Measurements from ENCODE around the gene PXMP4. TPM values are rescaled to one million over a fixed set of nuclear protein-coding genes. Genes with fewer than 3 reads are reported as not detected.

Gene PXMP4
- total RNA-seq, 1 donor from 2014 or later: 4.0 TPM

DNA sequence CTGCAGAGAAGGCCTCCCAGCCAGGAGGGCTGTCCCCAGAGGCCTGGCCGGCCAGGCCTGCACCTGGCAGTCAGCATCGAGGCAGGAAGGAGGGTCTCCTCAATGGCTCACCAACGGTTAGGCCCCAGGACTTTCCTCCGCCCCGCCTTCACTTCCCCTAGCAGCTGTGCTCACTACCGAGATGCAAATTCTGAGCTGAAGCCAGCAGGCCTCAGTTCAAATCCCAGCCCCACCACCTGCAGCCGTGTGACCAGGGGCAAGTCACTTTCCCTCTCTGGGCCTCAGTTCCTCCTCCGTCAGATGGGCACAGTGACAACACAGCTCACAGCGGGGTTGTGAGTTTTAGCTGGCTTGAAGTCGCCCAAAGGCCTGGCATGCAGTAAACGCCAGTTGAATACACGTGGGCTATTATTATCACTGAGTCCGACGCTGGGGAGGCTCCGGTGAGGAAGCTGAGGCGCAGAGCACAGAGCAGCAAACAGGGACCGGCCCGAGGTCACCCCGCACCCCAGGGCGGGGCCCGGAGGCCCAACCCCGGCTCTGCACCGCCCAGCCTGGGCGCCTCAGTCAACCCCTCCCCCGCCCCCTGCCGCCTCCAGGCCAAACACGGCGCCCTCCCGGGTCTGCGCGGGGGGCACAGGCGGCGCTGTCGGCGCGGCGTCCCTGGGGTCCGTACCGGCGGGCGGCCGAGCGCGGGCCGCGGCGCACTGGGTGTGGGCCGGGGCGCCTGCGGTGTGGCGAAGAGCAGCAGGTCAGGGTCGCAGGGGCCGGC lies 34.6 kb downstream of the PXMP4 start:
- DNase-seq (ENCODE audit: low read depth in 2 of 2): peak in 1 of 2 donors; percentile 20

DNA sequence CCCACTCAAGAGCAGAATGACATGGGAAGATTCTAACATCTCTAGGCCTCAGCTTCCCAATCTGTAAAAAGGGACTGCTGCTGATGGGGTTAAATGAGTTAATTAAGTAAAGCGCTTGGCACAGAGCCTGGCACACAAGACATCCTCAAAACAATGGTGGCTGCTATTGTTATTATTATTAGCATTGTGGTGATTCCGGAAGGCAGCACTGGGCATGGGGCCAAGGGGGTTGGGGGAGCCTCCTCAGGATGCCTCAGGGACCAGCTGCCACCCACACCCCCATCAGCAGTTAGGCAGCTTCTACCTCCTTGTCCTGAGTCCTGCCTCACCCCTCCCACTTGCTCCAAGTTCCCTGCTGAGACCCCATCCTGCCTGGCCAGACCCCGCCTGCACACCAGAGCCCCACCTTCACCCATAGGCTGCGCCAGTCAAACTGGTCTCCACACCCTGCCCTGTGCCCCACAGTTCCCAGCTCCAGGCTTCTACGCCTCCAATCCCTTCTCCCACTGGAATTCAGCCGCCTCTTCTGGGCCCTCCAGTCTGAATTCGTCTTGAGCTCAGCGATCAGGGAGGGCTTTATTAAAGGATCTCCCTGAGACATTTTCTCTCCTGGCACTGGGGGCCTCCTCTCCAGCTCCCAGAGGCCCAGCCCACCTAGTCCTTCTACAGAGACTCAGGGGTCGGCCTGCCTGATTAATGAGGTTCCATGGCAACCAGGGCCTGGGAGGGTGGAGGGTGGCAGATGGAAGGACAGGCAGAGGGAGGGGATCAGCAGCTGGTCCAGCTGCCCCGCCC lies 35.4 kb downstream of the PXMP4 start:
- DNase-seq (ENCODE audit: low read depth in 2 of 2): peak; percentile 31 to 62

DNA sequence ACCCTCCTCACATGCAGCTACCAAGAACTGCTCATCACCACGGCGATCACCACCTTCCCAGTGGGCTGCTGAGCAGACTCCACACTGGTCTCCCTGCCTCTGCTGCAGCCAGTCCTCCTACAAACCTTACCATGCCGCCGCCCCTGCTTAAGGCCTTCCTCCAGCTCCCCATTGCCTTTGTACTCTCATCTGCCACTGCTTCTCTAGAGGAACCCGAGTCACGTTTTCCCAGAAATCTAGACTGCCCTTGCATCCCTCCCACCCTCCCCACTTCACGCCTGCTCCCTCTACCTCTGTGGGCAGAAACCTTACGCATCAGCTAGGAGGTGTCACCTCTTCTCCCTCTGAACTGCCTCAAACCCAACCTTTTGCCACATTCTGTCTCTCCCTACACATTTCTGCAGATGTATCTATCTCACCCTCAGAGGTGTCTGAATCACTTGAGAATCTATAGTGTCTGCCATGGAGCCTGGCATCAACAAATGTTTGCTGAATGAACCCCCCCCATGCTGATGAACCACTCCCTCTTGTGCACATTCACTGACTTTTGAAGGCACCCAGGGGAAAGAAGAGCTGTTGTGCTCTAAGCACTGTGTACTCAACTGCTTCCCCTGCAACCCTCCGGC lies 38.3 kb downstream of the PXMP4 start:
- DNase-seq (ENCODE audit: low read depth in 2 of 2): no peak

DNA sequence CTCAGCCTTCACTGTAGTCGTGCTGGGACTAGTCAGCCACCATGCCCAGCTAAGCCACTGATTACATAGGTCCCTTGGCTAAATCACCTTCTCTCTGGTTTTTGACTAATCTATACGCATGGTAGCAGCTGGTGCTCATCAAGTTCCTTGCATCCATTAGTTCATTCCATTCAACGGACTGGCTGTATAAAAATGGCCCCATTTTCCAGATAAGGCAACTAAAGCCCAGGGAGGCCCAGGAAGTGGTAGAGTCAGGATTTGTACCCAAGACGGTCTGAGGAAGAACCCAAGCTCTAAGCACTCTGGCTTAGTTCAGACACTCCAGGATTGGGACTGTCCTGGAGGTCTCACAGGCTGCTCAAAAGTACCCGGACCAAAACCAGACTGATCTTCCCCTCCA lies 38.8 kb downstream of the PXMP4 start:
- DNase-seq (ENCODE audit: low read depth in 2 of 2): no peak

DNA sequence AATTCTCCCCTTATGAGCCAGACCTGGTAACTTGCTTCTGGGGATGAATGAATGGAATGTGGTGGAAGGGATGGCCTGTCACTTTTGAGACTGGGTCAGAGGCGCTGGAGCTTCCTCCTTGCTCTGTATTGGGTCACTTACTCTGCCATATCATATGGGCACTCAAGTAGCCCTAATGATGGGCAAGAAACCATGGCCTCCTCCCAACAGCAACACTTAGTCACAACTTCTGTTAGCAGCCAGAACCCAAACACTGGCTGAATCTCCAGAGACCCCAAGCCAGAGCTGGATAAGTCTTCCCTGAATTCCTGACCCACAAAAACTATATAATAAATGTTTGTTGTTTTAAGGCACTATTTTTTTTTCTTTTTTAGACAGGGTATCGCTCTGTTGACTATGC lies 39.4 kb downstream of the PXMP4 start:
- no peak for DNase-seq (ENCODE audit: low read depth in 2 of 2)

DNA sequence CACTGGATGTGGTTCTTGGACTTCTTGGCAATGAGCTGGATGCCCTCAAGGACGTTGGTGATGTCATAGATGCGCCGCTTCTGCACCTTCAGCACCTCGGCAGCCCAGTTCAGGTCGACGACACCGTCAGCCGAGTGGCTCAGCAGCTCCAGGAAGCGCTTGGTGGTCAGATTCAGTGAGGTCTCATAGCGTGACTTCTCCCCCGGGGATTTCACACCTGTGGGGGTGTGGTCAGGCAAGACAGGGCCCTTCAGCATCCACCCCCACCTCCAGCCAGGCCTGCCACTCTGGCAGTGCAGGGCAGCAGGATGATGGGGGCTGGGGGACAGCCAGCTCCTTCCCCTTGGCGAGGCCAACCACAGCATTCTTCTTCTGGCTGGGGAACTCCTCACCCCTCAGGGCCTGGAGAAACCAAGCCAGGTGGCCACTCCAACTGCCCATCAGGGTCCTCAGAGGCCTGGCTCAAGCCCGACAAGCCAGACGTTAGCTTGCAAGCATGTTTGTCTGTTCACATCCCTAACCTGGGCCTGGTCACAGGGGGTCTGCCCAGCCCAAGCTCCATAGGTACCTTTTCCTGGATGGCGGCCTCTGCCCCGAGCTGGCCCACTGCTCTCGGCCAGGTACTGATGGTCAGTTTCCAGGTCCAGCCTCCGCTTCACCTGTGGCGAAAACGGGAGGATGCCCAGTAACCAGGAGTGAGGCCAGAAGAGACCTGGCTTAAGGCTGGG lies 40.2 kb downstream of the PXMP4 start:
- DNase-seq (ENCODE audit: low read depth in 2 of 2): no peak

DNA sequence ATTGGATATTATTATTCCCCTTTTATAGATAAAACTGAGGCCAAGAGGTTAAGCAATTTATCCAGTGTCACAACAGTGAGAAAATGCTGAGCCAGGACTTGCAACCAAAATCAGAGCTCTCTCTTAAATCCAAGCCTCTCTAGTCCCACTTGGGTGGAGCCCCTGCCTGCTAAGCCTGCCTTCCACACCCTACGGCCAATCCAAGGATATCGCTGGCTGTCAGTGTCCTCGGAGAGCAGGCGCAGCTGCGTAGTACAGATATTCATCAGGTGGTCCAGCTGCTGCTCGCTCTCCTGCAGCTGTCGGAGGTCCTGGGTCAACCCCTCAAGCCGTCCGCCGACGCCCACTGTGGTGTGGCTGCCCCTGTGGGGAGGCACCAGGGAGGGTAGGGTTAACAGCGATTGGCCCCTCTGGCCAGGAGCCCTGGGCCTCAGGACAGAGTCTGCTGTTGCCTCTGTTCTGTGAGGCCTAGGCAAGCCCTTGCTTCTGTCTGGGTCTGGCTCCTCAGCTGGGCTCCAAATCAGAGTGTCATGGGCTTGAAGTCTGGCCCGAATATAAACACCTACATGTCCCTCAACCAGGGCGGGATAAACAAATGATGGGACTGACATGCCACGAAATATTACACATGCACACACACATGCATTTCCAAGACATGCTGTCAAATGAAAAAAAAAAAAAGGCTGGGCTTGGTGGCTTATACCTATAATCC lies 42.0 kb downstream of the PXMP4 start:
- DNase-seq (ENCODE audit: low read depth in 2 of 2): no peak

DNA sequence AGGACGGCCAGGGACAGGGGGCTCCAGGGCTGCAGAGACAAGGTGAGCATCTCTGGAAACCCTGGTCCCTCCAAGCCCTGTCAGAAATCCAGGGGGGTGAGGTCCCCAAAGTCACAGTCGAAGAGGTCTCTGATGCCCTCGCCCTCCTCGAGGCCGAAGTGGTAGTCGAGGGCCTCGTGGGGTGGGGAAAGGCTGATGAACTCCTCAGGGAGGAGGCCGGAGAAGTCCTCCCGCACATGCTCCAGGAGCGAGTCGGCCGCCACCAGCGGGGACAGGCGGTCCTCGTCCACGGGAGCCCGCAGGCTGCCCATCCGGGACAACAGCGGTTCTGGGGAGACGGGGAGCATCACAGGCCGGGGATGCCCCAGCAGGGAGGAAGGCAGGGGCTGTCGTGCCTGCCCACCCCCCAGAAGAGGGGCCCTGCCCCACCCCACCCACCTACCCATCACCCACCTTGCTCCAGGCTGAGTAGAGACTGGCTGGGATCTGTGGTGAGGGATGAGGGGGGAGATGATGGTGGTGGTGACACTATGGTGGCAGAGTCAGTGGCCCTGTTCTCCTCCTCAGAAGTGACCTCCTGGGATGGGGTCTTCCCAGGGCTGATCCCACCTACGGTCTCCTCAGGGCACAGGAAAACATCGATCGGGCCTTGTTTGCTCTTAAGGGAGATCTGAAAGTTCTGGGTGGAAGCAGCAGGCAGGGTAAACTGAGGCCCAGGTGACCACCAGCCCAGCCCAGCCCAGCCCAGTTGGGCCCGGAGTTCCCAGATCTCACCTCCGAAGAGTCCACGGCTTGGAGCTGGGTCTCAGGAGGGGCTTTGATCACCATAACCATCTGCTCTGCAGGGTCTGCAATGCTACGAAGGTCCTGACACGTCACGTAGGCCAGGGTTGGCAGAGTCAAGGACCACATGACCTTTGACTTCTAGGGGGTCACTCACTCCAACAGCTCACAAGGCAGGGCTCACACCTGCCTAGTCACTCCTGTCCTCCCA lies 43.2 kb downstream of the PXMP4 start:
- no peak for DNase-seq (ENCODE audit: low read depth in 2 of 2)

DNA sequence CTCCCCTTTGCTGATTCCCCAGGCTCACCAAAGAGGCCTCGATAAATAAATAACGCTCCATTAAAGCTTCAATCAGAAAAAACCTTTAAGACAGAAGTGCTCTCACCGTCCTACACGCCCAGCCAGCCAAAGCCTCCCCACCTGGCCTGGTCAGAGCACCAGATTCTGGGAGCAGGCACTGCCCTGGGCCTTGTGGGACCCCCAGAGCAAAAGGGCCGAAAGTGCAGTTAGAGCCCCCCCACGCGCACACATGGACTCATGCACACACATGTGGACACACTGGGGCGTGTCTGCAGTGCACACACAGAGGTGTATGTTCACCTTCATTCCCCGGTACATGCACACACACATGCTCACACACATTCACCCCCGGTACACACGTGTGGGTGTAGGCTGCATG lies 44.0 kb downstream of the PXMP4 start:
- DNase-seq (ENCODE audit: low read depth in 2 of 2): no peak

DNA sequence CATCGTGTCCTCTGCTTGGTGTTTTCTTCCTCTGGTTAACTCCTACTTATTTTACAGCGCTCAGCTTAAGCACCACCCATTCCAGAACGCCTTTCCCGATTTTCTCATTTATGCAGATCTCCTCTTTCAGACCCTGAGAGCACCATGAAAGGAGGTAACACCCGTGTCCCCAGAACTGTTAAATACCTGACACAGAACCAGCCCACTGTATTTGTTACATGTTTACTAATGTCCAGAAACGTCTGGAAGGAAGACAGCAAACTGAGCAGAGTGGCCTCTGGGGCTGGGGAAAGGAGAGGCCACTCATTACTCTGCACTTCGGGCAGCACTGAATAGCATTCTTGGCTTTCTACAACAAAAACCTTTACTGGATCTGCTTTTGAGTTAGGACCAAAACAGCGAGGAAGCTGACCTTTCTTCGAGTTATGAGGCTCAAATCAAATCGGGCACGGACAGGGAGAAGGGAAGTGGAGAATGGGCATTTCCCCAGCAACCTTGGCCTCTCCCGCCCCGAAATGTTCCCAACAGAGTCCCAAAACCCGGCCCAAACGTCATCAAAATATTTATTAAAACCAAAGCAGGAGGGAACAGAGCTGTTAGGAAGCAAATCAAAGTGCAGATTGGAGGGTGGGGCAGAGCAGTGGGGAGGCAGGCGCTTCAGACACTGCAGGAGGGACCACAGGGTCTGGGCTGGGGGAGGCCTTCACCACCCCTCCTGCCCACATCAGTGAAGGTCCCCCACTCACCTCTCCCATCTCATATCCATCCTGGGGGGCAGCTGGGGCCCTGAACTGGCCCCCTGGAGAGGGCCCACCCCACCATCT lies 44.8 kb downstream of the PXMP4 start:
- DNase-seq (ENCODE audit: low read depth in 2 of 2): no peak

DNA sequence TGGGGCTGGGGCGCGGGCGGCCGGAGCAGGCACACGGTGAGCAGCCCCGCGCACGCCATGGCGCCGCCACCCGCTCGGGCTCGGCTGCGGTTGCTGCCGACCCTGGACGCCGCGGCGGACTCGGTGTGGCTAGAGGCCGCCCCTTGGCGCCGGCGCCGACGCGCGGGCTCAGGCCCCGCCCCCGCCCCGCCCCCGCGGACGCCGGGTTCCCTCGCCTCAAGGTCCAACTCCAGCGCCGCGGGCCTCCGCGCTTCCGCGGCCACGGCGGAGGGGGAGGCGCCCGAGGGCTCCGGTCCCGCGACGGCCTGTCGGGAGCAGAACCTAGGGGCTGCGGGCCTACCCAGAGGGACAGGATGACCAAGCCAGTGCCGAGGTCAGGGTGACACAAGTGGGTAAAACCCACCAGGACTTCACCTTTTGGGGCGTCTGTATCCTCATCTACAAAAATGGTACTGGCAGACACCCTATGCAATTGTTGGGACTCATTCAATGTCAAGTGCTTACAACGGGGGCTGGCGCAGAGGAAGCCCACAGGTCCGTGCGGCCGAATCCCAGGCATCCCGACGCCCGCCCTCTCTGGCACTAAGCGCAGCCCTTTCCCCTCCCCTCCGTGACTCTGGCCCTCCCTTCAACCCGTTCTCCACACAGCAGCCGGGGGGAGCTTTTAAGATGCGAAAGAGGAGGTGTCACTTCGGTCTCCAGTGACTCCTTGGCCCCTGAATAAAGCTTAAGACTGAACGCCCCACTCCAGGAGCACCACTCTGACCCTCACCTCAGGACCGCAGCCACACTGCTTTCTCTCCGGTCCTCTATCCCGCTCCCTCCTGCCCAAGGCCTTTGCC lies 45.6 kb downstream of the PXMP4 start, which contains the start of gene NECAB3:
Gene NECAB3, minus strand, starts transcription at position 135 of the 842 bp plus-strand sequence. Its CDS starts 76 bp downstream, at position 59.
- DNase-seq (ENCODE audit: low read depth in 2 of 2): peak; percentile 73 to 78

DNA sequence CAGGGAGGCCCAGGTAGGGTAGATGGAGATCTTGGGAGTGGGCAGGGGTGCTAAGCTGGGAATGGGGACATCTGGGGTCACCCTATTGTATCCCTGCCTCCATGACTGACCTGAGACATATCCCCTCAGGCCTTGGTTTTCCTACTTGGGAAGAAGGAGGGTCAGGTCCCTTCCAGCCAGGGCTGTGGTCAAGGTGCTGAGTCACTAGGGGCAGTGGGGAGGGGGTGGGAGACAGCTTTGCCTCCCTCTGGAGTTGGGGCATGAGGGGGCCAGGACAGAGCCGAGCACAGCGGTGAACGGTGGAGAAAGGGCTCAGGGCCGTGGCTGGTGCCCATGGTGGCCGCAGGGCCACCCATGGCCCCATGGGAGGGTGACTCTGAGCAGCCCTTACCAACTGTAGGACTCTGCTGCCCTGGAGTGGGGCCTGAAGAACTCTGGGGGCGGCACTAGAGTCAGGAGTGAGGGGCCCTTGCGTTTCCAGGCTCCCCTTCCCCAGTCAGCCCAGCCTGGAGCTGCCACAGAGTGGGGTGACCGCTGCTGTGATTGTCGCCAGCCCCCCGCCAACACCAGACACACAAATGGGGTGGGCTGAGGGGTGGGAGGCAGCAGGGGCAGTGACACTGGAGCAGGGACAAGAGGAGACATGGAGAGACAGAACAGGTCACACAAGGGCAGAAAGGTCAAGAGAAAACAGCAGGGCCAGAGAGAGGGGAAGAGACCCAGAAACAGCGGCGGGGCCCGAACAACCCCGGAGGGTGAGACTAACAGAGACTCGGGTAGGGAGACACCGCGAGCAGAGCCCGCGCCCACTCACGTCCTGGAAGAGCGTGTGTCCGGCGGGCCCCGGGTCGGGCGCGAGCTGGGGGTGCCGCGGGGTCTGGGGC lies 46.5 kb downstream of the PXMP4 start:
- no peak for DNase-seq (ENCODE audit: low read depth in 2 of 2)

DNA sequence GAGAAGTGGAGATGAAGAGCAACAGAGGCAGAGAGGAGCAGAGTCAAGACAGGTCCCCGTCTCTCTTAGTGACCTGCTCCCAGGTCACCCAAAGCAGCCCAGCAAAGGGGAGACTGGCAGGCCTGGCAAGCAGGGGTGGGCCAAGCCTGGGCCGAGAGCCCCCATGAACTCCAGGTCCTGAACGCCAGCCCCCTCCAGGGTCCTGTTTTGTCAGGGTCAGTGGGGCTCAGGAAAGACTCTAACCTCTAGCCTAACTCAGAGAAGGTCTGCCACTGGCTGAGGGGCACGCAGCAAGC lies 47.0 kb downstream of the PXMP4 start:
- DNase-seq (ENCODE audit: low read depth in 2 of 2): no peak

DNA sequence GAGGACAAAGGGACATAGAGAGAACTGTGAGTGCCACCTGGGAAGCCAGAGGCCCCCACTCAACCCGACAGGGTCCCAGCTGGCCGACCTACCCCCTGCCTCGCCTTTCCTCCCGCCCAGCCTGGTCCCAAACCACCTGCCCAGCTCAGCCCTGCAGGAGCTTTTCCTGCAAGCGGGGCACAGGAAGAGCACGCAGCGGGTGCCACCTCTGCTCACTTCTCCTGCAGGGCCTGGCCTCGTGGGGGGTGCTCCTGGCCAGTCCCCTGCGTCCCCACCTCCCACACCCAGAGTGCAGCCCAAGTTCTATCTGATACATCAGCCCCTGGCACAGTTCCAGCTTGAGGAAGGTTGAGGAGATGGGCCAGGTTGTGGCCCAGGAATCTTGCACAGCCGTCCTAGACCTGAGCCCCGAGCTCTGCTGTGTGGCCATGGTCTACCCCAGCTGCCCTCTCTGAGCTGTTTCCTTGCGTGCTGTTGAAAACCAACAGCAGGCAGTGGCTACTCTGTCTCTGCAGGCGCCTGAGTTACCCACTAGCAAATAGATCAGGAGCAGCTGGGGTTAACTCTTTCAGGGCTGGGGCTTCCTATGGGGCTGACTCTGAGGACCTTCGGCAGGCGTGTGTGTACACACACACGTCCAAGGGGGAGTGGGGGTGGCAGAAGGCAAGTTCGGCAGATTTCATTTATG lies 47.5 kb downstream of the PXMP4 start:
- no peak for DNase-seq (ENCODE audit: low read depth in 2 of 2)

DNA sequence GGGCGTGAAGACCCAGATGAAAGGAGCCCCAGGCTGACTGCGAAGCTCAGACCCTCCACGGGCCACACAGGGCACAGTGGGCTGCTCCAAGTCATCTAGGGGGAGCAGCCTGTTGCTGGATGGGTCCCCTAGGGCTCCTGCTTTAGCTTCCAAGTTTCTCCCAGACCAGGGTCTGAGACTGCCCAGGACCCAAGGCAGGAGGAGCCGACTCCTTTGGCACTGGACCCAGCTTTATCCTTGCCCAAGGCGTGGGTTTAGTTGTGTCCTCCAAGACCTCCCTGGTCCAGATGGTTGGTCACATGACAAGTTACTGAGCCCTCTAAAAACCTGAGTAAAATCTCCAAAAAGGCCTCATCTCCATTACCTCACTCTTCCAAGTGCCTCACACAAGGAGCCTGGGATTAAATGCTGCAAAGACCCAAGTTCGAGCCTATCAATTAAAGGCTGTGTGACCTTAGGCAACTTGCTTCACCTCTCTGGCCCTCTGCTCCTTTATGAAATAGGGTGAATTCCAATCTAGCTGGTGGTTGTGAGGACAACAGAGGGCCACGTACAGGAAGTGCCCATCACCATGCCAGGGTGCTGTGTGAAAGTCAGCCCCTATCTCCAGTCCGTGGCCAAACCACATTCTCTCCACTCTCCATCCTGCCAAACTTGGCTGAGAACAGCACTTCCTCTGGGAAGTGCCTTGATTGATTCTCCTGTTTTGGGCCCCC lies 48.4 kb downstream of the PXMP4 start:
- no peak for DNase-seq (ENCODE audit: low read depth in 2 of 2)

Measured in lung microvascular endothelial cell (primary cell).